ENCODE measurements around the gene CATSPERE. TPM values are rescaled to one million over a fixed set of nuclear protein-coding genes. Genes with fewer than 3 reads are reported as not detected.

CATSPERE gene
- total RNA-seq, 3 donors from 2014 or later = 1.3 to 3.2 (median 2.0) TPM

DNA sequence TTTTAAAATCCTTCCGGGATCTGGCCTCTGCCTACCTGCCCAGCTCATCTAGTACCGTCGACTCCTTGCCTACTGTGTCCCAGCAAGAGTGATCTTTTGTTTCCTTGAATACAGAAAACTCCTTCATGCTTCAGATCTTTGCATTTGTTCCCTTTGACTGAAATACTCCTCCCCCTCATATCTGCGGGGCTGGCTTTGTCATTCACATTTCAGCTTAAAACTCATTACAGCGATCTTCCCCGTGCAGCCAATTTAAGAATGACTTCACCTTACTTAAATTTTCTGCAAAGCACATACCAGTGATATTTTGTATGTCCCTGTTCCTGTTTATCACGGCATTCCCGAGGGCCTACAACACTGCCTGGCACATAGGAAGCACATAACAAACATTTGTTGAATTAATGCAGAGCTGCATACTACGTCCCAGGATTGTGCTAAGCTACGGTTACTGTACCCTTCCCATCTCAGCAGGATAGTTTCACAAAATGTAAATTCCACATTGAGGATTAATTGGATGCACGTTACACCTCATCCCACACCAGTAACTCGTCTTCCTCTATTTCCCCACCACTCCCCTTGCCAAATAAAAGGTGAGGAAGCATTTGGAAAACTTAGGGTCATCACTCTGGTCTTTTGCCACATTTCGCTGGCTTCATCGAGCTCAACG is 191.0 kb downstream of the CATSPERE start:
- H3K4me3 ChIP-seq = peak overlapping the region; percentile 85 to 95 (median 92)
- H3K4me1 ChIP-seq = no peaks in the 10 kb centered on the region
- intact Hi-C loops (cut with DNase I; ENCODE audit: low total_unique reads) = no loop called here
- peak overlapping the region; percentile 95 to 96 for H3K27ac ChIP-seq
- no peaks in the 10 kb centered on the region for H3K27me3 ChIP-seq
- TF ChIP-seq POLR2A (IDR thresholded peaks at IDR 0.05) (no peak), POLR2AphosphoS5 (IDR thresholded peaks at IDR 0.05) (peak in 1 of 3 donors; percentile 6)
- TF ChIP-seq, protein P1, sequence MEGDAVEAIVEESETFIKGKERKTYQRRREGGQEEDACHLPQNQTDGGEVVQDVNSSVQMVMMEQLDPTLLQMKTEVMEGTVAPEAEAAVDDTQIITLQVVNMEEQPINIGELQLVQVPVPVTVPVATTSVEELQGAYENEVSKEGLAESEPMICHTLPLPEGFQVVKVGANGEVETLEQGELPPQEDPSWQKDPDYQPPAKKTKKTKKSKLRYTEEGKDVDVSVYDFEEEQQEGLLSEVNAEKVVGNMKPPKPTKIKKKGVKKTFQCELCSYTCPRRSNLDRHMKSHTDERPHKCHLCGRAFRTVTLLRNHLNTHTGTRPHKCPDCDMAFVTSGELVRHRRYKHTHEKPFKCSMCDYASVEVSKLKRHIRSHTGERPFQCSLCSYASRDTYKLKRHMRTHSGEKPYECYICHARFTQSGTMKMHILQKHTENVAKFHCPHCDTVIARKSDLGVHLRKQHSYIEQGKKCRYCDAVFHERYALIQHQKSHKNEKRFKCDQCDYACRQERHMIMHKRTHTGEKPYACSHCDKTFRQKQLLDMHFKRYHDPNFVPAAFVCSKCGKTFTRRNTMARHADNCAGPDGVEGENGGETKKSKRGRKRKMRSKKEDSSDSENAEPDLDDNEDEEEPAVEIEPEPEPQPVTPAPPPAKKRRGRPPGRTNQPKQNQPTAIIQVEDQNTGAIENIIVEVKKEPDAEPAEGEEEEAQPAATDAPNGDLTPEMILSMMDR (IDR thresholded peaks at IDR 0.05) = no peak
- DNase-seq (ENCODE audit: low spot score in 2 of 2) = no peak
- no peaks in the 10 kb centered on the region for H3K9me3 ChIP-seq
- H3K36me3 ChIP-seq = no peaks in the 10 kb centered on the region

DNA sequence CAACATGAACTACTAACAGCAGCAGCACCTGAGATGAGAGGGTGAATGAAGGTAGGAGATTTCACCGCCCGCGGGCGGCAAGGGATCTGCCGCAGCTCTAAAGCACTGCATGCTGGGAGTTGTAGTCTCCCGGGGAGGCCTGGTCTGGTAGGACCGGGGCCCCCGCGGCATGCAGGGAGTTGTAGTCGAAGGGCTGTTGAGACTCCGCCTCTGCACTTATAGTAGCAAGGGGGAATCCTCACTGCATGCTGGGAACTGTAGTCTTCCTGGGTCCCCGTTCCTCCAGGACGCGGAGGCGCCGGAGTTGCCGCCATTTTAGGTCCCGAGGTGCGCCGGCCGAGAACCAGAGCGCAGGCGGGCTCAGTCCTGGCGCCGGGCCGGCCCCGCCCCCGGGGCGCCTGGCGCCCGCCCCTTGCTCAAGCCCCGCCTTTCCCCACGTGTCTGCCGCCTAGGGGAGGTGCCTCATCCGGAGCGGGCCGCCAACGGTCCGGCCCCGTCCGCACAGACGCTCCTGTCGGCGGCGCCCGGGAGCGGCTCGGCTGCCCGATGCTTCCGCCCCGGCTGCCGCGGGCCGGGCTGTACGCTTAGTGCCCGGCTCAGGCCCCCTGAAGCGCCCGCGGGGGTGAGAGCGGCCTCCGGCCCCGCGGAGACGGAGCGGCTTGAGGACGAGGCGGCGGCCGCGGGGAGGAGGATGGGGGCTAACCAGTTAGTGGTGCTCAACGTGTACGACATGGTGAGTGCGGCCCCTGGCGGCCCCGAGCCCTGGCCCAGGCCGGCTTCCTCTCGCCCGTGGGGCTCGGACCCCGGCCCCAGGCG is 191.8 kb downstream of the CATSPERE start, which contains the start of gene DESI2:
Gene DESI2 (plus strand): TSS at position 504 of the 816 bp plus-strand sequence. CDS start 188 bp downstream, at position 692.
- Histone ChIP-seq H3K9me3 (no peaks in the 10 kb centered on the region), H3K36me3 (no peaks in the 10 kb centered on the region), H3K4me3 (peak within 1 kb of the TSS; percentile 85 to 95 (median 92)), H3K4me1 (no peaks in the 10 kb centered on the region), H3K27ac (peak within 1 kb of the TSS; percentile 95 to 96), H3K27me3 (no peaks in the 10 kb centered on the region)
- intact Hi-C loops (cut with DNase I; ENCODE audit: low total_unique reads) = no loop called here
- peak; percentile 96 to 99 for DNase-seq (ENCODE audit: low spot score in 2 of 2)
- TF ChIP-seq, protein P1 (IDR thresholded peaks at IDR 0.05) = peak in 2 of 3 donors; percentile 14 to 60
- TF ChIP-seq POLR2AphosphoS5 (IDR thresholded peaks at IDR 0.05) (peak; percentile 46 to 69 (median 66)), POLR2A (IDR thresholded peaks at IDR 0.05) (peak; percentile 55)

DNA sequence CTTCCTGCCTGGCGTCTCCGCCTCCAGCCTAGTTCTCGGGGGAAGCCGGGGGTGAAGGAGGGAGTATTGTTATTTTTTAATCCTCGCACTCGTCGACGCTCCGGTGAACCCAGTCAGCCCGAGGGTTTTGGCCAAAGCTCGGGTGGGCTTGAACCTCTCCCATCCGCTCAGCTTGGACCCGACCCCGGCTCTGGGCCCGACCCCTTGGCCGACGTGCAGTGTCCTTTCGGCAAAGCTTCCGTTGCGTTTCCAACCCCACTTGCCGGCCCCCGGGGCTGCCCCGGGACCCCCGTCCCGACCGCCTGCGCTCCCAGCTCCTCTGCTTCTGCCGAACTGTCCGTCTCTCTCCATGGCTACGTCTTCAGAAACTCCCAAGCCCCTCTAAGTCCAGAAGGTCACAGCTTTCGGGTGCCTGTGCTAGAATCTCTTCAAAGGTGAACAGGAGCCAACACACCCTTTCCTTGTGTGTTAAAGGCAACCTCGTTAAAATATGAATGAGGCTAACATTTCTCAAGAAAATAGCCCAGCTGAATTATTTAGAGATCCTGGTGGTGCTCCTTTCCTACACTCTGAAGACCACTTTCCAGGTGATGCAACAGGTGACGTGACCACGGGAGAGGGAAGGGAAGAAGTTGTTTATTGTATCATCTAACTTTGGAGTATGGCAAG is 192.5 kb downstream of the CATSPERE start:
- Histone ChIP-seq H3K9me3 (no peaks in the 10 kb centered on the region), H3K36me3 (no peaks in the 10 kb centered on the region), H3K27ac (peak overlapping the region; percentile 95 to 96), H3K27me3 (no peaks in the 10 kb centered on the region), H3K4me3 (peak overlapping the region; percentile 85 to 95 (median 92)), H3K4me1 (no peaks in the 10 kb centered on the region)
- DNase-seq (ENCODE audit: low spot score in 2 of 2) = no peak
- intact Hi-C loops (cut with DNase I; ENCODE audit: low total_unique reads) = no loop called here
- TF ChIP-seq POLR2A (IDR thresholded peaks at IDR 0.05) = no peak
- TF ChIP-seq, protein P1 (IDR thresholded peaks at IDR 0.05) = no peak
- no peak for TF ChIP-seq POLR2AphosphoS5 (IDR thresholded peaks at IDR 0.05)

DNA sequence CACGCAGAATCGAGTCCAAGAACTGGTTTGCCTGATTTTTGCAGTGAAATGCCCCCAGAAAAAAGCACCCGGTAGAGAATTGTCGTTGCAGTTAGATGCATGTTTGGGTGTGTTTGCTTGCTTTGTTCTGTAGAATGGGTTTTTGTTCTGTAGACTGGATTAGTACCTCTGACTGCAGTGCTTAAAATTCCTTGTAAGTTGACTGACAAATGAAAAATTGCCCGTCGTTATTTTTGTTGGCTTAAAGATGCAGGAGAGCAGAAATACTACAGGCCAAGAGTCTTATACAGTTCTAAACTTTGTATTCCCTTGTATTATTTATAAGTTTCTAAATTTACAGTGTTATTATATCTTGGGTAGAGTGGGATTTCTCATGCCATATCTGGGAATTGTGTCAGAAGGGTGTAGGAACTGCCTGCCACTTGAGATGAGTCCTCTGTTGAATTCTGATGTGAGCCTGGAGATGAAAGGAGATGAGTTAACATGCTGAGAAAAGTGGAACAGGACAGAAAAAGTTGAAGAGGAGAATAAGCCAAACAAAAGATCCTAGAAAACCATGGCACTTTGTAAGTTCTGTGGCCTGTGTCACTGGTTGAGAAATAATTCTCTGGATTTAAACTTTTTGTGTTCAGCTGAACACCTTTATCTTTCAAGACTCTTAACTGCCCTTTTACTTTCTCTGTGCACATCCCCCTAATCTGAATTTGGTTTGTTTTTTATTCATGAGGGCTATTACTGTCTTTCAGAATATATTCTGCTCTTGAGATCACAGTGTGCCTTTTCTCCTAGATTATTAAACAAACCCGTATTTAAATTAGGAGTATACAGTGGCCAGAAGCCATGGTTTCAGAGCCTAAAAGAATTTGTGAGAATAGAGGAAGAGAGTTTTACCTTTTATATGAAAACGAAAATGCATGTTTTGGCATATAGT is 193.3 kb downstream of the CATSPERE start:
- intact Hi-C loops (cut with DNase I; ENCODE audit: low total_unique reads) = no loop called here
- Histone ChIP-seq H3K4me1 (peaks cover 0 to 5% of the 10 kb centered on the region in 2 donors), H3K27ac (peak overlapping the region in 1 of 2 donors; percentile 95)

More for the DNA sequence above, 193.3 kb downstream of the CATSPERE start:
- Histone ChIP-seq H3K9me3 (no peaks in the 10 kb centered on the region), H3K36me3 (no peaks in the 10 kb centered on the region), H3K4me3 (peak overlapping the region; percentile 85 to 95 (median 92)), H3K27me3 (no peaks in the 10 kb centered on the region)
- no peak for TF ChIP-seq POLR2A (IDR thresholded peaks at IDR 0.05)
- no peak for TF ChIP-seq POLR2AphosphoS5 (IDR thresholded peaks at IDR 0.05)
- TF ChIP-seq, protein P1 (IDR thresholded peaks at IDR 0.05) = no peak
- DNase-seq (ENCODE audit: low spot score in 2 of 2) = no peak

Measured in breast epithelium (tissue), 4 donors.